ENCODE measurements around the gene ZNF512B. TPM values are rescaled to one million over a fixed set of nuclear protein-coding genes. Genes with fewer than 3 reads are reported as not detected.
"Not testable (repeated sequence)": the region's sequence is repeated elsewhere in the genome, so short reads cannot be mapped to it uniquely, and the experiment has no call there.

The ZNF512B gene
- 16.4 and 16.6 TPM in 2 replicates for total RNA-seq (2014; rRNA removed; shearing (Covaris generic))
- 1.2 and 1.5 TPM in 2 replicates for polyA plus RNA-seq (2016; fragmentation: Nextera tagmentation; extraction: Ambion mirVana)

GRCh38 chr20:63969838-63970713, at the start of gene ZNF512B:
TSS of gene ZNF512B (minus strand) at chr20:63969930. CDS start at chr20:63967950, 1,980 bp downstream.
- no peak for TF ChIP-seq EZH2phosphoT487 (IDR thresholded peaks at IDR 0.05; ENCODE audit: insufficient read depth, low read depth)
- Histone ChIP-seq H3K9me2 (ENCODE audit: insufficient read depth) (no peaks in the 10 kb centered on the region), H3K79me2 (ENCODE audit: insufficient read depth) (peaks cover 14% of the 10 kb centered on the region), H3F3A (ENCODE audit: insufficient read depth) (peaks cover 8% of the 10 kb centered on the region), H3K4me1 (ENCODE audit: insufficient read depth) (peaks cover 5% of the 10 kb centered on the region), H3K36me3 (ENCODE audit: low read depth) (no peaks in the 10 kb centered on the region), H4K20me1 (ENCODE audit: insufficient read depth) (no peaks in the 10 kb centered on the region), H3K4me3 (peak within 1 kb of the TSS; percentile 83), H3K27me3 (replicated peaks; ENCODE audit: insufficient read depth) (no peaks in the 10 kb centered on the region), H2AFZ (peak within 1 kb of the TSS; percentile 74), H3K4me2 (ENCODE audit: unreplicated experiment) (peak within 1 kb of the TSS; percentile 84), H3K9ac (peak within 1 kb of the TSS; percentile 88), H3K9me3 (ENCODE audit: low read depth) (no peaks in the 10 kb centered on the region), H3K27ac (no peak within 1 kb of the TSS)
- peak; percentile 76 for DNase-seq
- in situ Hi-C loops (cut with MboI): no loop called here
- WGBS, 2 experiments (ENCODE audit: low coverage in 1 of 2, low lambda C conversion rate in 2 of 2, missing lambda C conversion rate in 2 of 2): 3 to 6% methylated on average over 28 to 58 of the region's 73 CpGs

DNA sequence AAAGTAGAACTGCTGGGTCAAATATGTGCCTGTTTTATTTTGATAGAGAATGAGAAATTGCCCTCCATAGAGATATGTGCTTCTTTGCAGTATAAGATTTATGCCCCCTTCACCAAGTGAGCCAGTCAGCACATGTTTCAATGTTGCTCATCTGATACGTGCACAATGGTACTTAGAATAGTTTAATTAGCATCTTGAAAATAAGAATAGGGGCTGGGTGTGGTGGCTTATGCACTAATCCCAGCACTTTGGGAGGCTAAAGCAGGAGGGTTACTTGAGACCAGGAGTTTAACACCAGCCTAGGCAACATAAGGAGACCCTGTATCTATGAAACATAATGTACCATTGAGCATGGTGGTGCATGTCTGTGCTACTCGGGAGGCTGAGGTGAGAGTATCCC, 45.9 kb upstream of the ZNF512B start:
- Histone ChIP-seq H3K79me2 (ENCODE audit: insufficient read depth) (peaks cover 19% of the 10 kb centered on the region; the same call in 1 of the 2 replicates), H4K20me1 (ENCODE audit: insufficient read depth) (no peaks in the 10 kb centered on the region), H3K4me2 (ENCODE audit: unreplicated experiment) (no peak overlapping the region), H3K4me3 (no peak overlapping the region), H2AFZ (no peak overlapping the region), H3K4me1 (ENCODE audit: insufficient read depth) (no peaks in the 10 kb centered on the region), H3K9ac (no peak overlapping the region), H3K36me3 (ENCODE audit: low read depth) (peaks cover 37% of the 10 kb centered on the region), H3K9me3 (ENCODE audit: low read depth) (no peaks in the 10 kb centered on the region), H3K27ac (no peak overlapping the region), H3K9me2 (ENCODE audit: insufficient read depth) (no peaks in the 10 kb centered on the region), H3K27me3 (replicated peaks; ENCODE audit: insufficient read depth) (no peaks in the 10 kb centered on the region), H3F3A (ENCODE audit: insufficient read depth) (no peaks in the 10 kb centered on the region)
- WGBS, 2 experiments (ENCODE audit: low coverage in 1 of 2, low lambda C conversion rate in 2 of 2, missing lambda C conversion rate in 2 of 2): 62 to 69% methylated on average over 2 of the region's 2 CpGs
- in situ Hi-C loops (cut with MboI): no loop called here
- no peak for TF ChIP-seq EZH2phosphoT487 (IDR thresholded peaks at IDR 0.05; ENCODE audit: insufficient read depth, low read depth)
- no peak for TF ChIP-seq EZH2 (IDR thresholded peaks at IDR 0.05; ENCODE audit: insufficient read depth, poor library complexity, severe bottlenecking)
- DNase-seq: no peak

- H3K4me3 ChIP-seq; H4K20me1 ChIP-seq (ENCODE audit: insufficient read depth); H3F3A ChIP-seq (ENCODE audit: insufficient read depth); H3K4me2 ChIP-seq (ENCODE audit: unreplicated experiment); H3K27ac ChIP-seq; H3K9me3 ChIP-seq (ENCODE audit: low read depth); in situ Hi-C loops (cut with MboI); H3K9ac ChIP-seq; H2AFZ ChIP-seq; H3K27me3 ChIP-seq (replicated peaks; ENCODE audit: insufficient read depth); H3K4me1 ChIP-seq (ENCODE audit: insufficient read depth); H3K9me2 ChIP-seq (ENCODE audit: insufficient read depth); DNase-seq: not testable (repeated sequence)
- Histone ChIP-seq H3K36me3 (ENCODE audit: low read depth) (peaks cover 49% of the 10 kb centered on the region), H3K79me2 (ENCODE audit: insufficient read depth) (peaks cover 33% of the 10 kb centered on the region)
- WGBS, 2 experiments (ENCODE audit: low coverage in 1 of 2, low lambda C conversion rate in 2 of 2, missing lambda C conversion rate in 2 of 2): 90 to 95% methylated on average over 5 to 14 of the region's 20 CpGs
These were observed 42.8 kb upstream of the ZNF512B start for GRCh38 chr20:64012385-64013154.

- TF ChIP-seq EZH2 (IDR thresholded peaks at IDR 0.05; ENCODE audit: insufficient read depth, poor library complexity, severe bottlenecking) (no peak), EZH2phosphoT487 (IDR thresholded peaks at IDR 0.05; ENCODE audit: insufficient read depth, low read depth) (no peak)
- H3K9me2 ChIP-seq (ENCODE audit: insufficient read depth): no peaks in the 10 kb centered on the region
- H4K20me1 ChIP-seq (ENCODE audit: insufficient read depth): peaks cover 4% of the 10 kb centered on the region; the same call in 1 of the 2 replicates
- WGBS, 2 experiments (ENCODE audit: low coverage in 1 of 2, low lambda C conversion rate in 2 of 2, missing lambda C conversion rate in 2 of 2): 95 to 96% methylated on average over 16 of the region's 16 CpGs
- no peaks in the 10 kb centered on the region for H3K4me1 ChIP-seq (ENCODE audit: insufficient read depth)
- H3K27me3 ChIP-seq (replicated peaks; ENCODE audit: insufficient read depth): no peaks in the 10 kb centered on the region
- no peak overlapping the region for H3K4me3 ChIP-seq
- peaks cover 50% of the 10 kb centered on the region for H3K36me3 ChIP-seq (ENCODE audit: low read depth)
- peak overlapping the region; percentile 39; the same call in 1 of the 2 replicates for H3K27ac ChIP-seq
- no peaks in the 10 kb centered on the region for H3F3A ChIP-seq (ENCODE audit: insufficient read depth)
- no peak overlapping the region for H3K9ac ChIP-seq
- in situ Hi-C loops (cut with MboI): no loop called here
- peaks cover 35% of the 10 kb centered on the region for H3K79me2 ChIP-seq (ENCODE audit: insufficient read depth)
- no peaks in the 10 kb centered on the region for H3K9me3 ChIP-seq (ENCODE audit: low read depth)
- no peak for DNase-seq
- H2AFZ ChIP-seq: no peak overlapping the region
- H3K4me2 ChIP-seq (ENCODE audit: unreplicated experiment): no peak overlapping the region
These were observed 41.6 kb upstream of the ZNF512B start for GRCh38 chr20:64011366-64011779.
